GM21381 (cell line): Measurements from ENCODE around the gene METRNL.
A peak's percentile ranks its signal among the peaks of the same experiment; 100 is the strongest.
"Not testable (repeated sequence)": the region's sequence is repeated elsewhere in the genome, so short reads cannot be mapped to it uniquely, and the experiment has no call there.

ENCODE experiments used
- ATAC-seq: cut with Tn5 transposase; IDR thresholded peaks from one replicate; pipeline ENCODE4 v1.9.1; 2021; ENCODE audit warnings: mild to moderate bottlenecking, moderate library complexity; ENCODE audit not compliant: unreplicated experiment

Gene METRNL

DNA sequence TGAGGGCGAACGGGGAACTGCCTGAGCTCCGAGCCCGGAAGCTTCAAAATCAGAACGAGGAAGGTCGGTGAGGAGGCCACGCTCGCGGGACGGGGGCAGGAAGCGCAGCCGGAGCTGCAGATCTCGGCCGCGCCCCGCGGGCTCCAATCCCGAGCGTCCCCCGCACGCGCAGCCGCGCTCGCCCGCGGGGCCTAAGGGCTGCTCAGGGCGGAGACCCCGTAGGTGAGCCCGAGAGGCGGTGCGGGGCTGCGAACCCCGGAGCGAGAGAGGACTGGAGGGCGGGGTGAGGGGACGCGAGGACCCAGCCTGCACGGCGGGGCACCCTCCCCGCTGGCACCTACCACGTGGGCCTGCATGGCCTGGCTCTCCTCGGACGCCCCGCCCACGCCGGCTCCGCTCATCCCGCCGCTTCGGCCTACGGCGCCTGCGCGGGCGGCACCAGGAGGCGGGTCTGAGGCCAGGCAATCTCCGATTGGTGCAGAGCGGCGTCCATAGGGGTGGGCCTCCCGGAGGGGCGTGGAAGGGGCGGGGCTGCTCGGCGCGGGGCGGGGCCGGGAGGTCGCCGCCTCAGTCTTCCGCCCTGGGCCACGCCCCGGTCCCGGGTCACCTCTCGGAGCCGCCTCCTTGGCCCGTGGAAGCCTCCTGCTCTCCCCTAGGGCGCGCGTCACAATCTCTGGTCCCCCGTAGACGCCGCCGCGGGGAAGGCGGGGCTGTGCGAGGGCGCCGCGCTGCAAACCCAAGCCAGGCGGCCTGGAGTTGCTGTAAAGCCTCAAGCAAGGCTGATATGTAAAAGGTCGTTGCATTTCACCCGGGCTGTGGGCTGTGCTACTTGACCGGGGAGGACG lies 27.8 kb upstream of the METRNL start:
- ATAC-seq = peak; percentile 95

DNA sequence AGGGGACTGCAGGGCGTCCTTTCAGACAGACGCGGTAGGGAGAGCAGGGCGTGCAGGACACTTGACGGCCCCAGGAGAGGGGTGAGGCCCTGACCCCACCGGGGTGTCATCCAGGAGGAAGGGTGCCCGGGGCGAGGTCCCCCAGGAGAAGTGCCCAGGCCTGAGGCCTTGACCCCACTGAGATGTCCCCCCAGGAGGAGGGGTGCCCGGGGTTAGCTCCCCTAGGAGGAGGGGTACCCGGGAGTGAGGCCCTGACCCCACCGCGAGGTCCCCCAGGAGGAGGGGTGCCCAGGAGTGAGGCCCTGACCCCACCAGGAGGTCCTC lies 27.2 kb upstream of the METRNL start:
- ATAC-seq = no peak

DNA sequence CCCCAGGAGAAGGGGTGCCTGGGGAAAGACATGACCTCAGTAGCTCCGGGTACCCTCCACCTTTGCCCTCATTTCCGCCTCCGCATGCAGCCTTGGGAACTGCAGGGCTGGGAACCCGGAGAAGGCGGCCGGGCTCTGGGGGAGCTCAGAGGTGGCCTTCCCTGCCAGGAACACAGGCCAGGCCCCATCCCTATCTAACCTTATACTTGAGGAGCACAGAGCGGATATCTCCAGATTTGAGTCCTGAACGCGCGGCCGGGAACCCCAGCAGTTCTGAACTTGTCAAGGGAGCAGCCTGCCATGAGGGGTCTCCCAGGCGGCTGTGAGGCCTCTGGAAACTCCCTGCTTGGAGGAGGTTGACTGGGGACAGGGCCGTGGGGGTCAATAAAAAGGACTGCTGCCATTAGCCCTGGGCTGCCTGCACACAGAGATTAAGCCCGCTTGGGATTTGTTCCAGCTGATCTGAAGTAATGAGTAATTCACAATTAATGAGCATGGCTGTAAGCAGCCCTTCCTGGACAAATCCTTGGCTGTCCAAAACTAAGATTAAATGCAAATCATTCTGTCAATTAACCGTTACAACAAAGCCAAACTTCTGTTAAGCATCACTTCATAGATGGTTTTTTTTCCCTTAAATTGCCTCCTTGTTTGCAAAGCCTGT lies 26.3 kb upstream of the METRNL start:
- no peak for ATAC-seq

DNA sequence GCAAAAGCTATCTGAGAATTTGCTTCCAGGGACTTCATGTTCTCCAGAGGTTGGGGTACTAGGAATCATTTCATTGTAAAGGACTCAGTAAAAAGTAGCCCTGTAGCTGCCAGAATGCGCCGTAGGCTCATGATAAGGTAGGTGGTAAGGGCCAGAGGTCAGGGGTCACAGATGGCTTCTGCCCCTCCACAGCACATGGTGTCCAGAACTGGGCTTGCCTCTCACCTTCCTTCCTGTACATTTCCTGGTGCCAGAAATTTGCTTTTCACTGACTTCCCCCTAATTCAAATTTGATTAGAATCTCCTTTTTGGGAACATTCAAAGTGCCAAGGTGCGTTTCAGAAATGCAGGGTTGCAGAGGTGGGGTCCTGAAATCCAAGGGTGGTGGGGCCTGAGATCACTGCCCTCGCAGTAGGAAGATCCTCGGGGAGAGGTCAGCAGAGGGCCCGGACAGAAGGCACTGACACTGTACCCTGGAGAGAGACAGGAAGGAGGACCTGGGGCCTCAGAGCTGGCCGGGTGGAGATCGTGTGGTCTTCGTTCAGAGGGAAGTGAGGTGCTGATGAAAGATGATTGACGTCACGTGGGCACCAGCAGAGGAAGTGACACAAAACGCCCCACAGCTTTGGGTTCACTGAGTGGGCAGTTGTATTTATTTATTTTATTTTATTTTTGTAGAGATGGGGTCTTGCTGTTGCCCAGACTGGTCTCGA lies 25.5 kb upstream of the METRNL start:
- ATAC-seq = no peak

DNA sequence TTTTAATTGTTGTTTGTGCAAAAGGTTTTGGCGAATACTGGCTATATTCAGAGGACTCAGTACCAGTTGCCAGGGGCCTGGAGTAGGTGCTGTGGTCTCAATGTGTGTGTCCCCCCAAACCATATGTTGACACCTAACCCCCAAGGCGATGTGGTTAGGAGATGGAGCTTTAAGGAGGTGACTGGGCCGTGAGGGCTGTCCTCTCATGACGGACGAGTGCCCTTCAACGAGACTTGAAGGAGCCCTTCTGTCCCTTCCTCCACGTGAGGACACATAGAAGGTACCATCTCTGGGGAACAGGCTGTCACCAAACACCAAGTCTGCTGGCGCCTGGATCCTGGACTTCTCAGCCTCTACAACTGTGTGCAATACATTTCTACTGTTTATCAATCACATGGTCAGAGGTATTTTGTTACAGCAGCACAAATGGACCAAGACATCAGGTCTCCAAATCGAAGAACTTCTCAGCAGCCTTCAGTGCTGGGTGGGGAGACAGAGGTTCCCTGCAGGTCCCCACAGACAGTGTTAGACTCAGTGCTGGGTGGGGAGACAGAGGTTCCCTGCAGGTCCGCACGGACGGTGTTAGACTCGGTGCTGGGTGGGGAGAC lies 24.8 kb upstream of the METRNL start:
- no peak for ATAC-seq

DNA sequence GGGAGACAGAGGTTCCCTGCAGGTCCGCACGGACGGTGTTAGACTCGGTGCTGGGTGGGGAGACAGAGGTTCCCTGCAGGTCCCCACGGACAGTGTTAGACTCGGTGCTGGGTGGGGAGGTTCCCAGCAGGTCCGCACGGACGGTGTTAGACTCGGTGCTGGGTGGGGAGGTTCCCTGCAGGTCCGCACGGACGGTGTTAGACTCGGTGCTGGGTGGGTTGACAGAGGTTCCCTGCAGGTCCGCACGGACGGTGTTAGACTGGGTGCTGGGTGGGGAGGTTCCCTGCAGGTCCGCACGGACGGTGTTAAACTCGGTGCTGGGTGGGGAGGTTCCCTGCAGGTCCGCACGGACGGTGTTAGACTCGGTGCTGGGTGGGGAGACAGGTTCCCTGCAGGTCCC lies 24.2 kb upstream of the METRNL start:
- not testable (repeated sequence) for ATAC-seq

DNA sequence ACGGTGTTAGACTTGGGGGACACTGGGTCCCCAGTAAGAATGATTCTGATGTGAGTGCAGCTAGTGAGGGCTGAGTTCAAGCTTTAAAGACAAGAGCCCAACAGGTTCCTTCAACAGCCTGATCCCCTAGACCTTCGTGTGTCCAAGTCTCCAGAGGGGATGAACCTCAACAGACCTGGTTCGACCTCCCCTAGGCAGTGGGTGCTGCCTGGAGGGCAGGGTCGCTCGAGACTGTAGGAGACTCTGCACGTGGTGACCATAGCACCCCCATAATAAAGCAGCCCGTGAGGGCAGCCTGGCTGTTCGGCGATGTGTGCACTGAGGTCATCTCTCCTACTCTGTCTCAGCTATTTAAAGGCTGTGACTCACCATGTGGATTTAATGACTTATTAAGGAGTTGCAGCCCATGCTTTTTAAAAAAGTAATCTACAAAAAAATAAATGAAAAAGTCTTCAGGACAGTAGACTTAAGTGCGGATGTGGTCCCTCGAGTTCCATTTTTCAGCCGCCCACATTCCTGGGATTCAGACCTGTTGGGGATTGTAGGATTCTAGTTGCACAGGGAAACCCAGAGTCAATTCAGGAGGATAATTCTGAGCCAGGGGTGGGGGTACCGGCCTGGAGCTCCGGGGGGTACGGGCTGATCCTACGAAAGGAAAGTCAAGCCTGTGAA lies 23.4 kb upstream of the METRNL start:
- ATAC-seq = no peak

DNA sequence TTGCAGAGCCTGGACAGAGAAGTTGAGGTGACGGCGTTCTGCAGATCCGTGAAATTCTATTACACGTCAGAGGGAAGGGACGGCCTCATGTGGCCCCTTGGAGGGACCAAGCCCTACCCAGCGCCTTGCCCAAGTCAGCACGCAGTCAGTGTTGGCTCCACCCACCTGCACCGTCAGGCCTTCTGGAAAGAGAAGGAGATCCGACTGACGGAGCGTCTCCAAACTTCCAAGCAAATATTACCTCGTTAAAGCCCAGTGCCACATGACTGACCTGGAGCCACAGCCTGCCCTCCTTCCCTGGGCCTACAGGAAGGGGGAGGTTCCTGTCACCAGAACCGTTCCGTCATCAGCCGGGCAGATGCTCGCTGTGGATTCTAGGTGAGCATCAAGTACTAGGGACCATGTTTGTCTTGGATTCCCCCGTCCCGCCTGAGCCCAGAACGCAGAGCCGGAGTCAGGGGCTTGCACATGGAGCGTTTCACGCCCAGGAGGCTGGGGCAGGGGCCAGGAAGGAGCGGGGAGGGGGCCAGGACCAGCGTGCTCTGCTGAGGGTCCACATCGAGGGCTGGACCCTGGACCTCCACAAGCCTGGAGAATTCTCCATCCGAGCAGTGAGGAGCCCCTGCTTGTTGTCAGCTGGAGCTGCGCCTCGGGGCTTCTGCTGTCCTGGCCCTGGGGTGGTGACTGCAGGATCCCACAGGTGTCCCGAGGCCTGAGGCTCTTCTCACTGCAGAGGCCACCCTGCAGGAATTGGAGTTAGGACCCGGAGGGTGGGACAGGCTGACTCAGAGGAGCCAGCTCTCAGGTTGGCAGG lies 22.6 kb upstream of the METRNL start:
- ATAC-seq = no peak

DNA sequence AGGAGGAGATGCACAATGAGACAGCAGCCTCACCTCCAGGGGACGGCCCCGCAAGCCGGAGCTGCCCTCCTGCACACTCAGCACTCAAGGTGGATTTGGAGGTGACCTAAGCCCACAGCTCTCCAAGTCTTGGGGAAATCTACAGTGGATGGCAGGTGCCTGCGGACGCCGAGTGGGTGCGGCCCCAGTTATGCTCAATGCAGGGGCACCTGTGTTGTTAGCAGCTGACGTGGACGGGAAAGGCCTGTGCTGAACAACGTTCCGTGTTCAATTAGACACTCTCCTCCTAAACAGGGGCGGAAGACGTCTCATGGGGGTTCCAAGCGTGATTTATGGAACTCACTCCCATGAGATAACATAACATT lies 22.0 kb upstream of the METRNL start:
- no peak for ATAC-seq

DNA sequence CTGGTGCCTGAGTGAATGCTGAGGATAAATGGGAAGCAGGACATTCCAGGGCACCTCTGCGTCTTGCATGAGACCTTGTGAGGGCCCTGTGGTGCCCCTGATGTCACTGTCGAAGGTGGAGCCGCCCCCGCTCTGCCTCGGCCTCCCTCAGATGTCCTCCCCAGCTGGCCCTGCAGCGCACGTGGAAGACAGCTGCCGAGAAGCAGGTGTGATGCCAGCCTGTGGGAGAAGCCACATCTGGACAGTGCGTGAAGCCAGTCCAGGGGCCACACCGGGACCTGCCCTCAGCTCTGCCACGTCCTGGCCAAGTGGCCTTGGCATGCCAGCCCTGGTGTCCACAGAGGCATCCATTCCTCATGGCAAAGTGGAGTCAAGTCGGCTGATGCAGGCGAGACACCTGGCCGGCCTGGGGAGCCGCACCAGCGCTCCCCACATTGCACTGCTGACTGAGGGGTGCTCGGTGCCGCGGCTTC lies 21.6 kb upstream of the METRNL start:
- ATAC-seq = no peak

DNA sequence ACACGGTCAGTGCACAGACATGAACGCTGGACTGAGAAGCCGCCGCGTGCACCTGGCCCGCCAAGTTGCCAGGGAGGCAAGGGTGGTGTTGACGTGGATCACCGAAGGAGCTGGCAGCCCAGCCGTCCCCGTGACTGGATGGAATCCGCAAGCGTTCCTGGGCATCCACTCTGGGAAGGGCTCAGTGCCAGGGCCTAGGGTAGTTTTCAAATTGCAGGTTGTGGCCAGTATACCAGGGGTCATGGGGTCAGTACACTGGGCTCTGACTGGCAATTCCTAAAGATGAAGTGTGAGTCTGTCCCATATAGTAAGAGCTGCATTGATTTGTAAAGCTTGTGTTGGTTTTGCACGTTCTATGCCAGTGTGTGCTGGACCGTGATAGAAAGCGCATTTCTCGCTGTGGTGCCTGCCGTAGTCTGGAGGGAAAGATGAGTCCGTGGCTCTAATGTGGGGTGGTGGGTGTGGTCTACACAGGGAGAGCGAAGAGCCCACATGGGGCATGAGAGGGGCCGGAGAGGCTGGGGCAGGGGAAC lies 21.1 kb upstream of the METRNL start:
- no peak for ATAC-seq

DNA sequence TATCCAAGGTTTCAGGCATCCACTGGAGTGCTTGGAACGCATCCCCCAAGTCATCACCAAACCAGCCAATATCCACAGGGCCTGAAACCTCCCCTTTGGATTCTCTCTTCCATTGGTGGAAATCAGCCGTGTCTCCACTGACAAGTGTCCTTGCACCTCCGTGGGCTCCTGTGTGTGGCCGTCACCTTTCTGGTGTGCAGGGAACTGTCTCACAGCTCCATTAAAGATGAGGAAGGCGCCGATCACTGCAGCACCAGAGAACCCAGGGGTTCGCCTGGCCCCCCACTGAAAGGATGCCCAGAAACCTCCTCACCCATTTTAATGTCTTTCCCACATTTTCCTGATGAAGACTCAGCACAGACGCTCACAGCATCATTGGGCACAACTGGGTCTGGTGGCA lies 17.8 kb upstream of the METRNL start:
- ATAC-seq = no peak

DNA sequence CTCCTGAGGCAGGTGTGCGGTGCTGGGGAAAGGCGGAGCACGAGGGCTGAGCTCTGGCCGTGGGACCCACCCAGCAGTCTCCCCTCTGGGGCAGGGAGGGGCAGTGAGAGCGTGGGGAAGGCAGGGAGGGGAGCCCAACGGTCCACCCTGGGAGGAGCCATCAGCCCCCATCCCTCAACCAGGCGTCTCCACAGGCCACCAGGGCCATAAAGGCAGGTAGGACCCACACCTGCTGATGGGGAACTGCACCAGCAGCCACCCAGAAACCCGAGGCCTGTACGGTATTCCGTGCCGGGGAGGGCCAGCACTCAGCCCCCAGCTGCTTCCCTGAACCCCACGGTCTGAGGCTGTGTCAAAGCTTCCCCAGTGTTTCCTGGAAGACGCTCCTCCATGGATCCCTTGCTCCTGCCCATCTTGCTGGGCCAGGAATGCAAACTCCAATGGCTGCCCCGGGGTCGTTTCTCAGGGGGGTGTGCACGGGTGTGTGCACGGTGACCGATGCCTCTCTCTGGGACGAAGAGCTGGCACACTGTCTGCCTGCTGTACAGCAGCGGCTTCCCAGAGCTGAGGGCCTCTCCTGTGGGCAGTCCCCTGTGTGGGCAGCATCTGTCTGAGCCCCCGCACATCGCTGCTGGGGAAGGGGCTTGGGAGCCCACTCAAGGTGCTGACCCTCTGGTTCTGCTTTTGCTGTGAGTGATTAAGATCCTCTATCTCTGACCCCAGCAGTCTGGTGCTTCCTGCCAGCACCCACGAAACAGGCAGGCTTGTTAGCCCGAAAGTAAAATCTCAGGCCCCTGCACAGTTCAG lies 17.2 kb upstream of the METRNL start:
- ATAC-seq = no peak

DNA sequence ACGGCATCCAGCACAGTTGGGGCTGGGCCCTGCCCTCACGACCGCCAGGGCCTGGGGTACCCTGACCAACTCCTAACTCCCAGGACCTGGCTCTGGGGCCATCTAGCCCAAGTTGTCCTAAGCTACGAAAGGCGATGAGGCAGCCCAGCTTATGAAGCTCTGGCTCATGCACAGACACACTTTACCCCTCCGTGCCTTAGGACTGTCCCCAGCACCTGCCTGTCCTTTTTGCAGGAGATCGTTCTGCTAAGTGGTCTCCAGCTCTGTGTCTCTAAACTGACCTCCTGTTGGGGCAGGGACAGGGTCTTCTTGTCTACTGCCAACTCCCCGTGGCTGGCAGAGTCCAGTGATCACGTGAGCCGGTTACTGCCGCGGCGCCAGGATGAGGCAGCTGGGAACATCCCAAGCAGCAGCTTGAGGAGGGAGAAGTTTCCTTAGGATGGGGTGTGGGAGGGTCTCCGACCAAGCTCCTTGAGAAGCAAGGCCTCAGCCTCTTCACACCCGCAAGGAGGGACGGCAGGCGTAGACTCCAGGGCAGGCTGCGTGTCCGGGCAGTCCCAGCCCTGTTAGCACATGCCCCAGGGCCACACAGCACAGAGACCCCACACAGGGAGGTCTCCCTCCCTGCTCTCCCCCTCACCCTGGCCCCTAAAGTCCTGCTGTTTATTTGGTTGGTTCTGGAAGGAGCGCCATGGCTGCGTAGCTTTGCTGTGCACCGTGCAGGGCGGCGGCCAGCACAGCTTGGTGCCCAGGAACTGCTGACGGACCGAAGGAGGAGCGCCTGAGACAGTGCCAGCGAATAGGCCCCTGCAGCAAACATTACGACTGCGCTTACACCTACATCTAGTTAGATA lies 16.4 kb upstream of the METRNL start:
- ATAC-seq = no peak

DNA sequence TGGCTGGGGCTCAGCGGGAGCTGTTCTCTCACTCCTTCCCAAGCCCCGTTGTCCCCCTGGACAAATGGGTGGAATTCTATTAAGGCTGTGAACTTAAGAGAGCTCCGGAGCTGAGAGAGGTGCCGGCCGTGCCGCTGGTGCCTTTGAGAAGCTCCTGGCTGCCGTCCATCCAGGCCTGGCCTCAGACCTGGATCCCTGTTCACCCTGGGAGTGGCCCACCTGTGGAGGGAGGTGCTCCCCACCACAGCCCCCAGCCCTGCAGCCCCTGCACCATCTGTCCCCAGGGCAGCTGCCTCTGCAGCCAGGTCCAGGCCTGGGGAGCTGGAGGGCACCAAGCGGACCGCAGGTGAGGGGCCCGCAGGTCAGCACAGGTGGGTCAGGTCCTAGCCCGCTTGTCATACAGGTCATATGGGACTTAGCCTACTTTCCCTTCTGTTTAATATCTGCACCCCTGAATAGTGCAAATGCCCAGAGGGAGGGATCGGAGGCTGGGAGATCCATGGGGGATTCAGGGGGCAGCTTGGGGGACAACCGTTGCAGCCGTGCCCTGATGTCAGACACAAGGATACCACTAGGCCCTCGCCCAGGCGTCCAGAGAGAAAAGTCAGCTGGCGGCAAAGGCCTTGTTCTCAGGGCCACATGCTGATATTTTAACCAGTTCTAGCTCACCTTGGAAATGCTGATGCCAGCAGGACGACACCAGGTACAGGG lies 15.2 kb upstream of the METRNL start:
- ATAC-seq = no peak

DNA sequence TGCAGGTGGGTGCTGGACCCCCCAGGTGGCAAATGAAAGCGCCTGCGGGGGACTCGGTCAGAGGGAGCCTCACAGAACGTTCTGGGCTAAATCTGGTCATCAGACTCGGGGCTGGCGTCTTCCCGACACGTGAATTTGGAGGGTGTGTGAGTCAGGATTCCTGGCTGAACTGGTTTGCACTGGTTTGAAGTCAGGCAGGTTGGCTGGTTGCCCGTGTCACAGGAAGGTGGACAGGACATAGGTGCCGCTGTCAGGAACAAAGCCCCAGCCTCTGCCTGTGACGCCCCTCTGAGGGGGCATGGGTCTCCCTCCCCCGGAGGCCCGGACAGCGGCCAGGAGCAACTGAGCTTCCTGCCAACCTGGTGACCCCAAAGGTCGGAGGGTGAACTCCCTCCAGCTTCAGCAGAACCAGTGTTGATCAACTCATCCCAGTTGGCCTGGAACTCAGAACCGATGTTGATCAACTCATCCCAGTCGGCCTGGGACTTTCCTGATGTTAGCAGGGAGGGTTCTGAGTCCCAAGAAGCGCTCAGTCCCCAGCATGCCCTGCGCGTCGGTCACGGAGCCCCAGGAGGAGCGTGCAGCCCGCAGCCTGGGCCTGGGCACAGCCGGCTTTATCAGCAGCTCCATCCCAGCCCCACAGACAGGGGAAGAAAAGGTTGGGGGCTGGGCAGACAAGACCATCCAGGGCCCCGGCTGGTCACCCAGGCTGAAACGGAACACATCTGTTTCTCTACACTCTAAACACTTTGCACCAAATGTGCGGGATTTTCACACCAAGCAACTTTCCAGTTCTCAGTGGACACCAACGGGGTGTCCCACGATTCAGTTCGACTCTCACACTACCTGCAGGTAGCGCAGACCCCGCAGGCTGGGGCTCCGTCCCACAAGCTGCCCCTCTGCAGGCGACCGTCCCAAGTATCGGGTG lies 14.4 kb upstream of the METRNL start:
- no peak for ATAC-seq
